Measurements from ENCODE around the gene STX19. TPM values are rescaled to one million over a fixed set of nuclear protein-coding genes. Genes with fewer than 3 reads are reported as not detected.
"Not testable (repeated sequence)": the region's sequence is repeated elsewhere in the genome, so short reads cannot be mapped to it uniquely, and the experiment has no call there.

The STX19 gene
- total RNA-seq, 1 donor from 2014 or later: not detected

DNA sequence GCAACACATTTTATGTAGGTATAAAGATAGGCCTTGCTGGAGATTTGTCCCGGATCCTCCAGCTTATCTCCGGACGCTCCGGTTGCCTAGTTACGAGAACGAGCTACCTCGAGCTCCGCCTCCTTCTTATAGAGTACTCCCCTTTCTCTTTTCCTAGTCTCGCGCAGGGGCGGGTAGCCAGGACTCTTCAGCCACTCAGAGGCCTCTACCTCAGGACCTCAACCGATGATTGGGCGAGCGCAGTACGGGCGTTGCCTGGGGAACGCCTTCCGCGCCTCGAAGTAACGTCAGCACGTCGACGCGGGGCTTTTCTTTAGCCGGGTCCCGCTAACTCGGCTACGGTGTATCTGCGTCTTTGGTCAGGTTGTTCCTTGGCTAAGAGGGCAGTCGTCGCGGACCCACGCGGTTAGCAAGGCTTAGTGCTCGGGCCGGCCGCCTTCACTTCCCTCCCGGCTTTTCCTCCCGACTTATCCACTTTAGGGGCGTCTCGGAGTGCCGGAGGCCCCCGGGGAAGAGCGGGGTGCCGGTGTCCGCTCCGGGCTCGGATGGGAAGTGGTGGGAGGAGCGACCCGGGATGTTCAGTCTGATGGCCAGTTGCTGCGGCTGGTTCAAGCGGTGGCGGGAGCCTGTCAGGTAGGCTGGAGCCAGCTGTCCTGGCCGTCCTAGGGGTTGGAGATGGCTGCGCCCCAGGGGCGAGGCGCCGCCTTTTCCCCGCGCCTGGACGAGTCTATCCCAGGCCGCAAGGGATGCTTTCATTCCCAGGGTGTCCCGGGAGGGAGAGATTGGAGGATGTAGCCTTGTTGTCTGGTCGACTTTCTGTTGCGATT is 48.3 kb downstream of the STX19 start, which contains the start of gene ARL13B:
TSS of gene ARL13B (plus strand) at position 306 of the 827 bp plus-strand sequence. CDS start at position 575, 269 bp downstream.
- H3K4me3 ChIP-seq (ENCODE audit: low read depth, low read length): peak within 1 kb of the TSS; percentile 94
- TF ChIP-seq CTCF (conservative IDR thresholded peaks at IDR 0.05; ENCODE audit: low read depth, low read length): no peak
- peak; percentile 86 for DNase-seq (ENCODE audit: low read depth)

DNA sequence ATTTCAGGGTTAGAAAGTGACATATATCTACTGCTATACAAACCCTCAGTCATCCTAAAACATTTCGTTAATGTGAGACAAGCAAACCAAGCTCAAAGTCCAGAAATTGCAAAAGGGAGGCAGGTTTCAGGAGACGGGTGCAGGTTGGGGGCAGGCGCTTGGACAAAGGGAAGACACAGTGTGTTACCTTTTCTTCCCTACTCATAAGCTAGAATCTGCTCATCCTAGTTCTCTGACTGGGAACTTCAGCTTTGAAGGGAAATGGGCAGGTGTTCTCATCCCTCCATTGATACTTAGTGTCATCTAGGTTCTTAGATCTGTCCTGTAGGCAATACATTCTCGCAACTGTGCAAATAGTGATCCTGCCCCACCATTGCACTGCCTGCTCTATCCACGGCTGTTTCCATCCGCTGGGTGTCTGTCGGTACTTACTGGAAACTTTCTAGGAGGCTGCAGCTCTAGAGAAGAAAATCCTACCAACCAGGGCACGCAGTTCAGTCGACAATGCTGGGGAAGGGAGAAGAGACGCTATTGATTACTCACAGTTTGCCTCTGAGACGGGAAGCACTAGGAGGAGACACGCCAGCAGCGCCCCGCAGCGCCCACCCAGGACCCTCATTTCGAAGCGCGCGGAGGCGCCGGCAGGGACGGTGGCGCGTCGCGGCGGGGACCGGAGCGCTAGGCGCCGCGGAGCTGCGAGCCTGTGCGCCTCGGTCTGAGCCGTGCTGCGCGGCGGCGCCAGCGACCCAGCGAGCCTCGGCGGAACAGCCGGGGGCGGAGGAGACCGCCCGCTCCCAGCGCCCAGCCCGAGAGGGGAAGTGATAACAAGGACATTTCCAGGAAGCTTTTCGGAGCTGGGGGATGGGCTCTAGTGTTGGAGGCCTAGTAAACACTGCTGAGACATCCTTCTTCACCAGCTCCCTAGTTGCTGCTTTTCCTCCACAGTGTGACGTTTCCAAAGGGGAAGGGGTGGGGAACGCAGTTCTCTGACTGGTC is 55.0 kb downstream of the STX19 start, which contains the start of gene PROS1:
TSS of gene PROS1 (minus strand) at position 766 of the 996 bp plus-strand sequence. CDS start at position 619, 147 bp downstream.
- no peak for TF ChIP-seq CTCF (conservative IDR thresholded peaks at IDR 0.05; ENCODE audit: low read depth, low read length)
- H3K4me3 ChIP-seq (ENCODE audit: low read depth, low read length): peak within 1 kb of the TSS; percentile 68
- DNase-seq (ENCODE audit: low read depth): no peak

DNA sequence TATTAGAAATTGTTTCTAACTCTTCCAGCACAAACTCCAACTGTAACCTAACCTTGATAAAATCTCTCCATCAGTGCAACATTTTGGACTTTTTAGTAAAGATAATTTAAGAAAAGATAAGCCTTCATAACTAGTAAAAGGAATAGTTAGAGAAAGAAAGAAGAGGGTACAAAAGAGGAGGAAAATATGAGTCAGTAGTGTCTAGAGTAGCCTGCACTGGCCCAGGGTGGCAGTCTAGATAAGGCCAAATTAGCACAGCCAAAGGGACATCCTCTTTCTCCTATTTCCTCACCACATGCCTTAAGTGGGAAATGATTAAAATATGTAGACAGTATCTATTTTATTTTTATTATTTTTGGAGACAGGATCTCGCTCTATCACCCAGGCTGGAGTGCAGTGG is 58.4 kb downstream of the STX19 start:
- TF ChIP-seq CTCF (conservative IDR thresholded peaks at IDR 0.05; ENCODE audit: low read depth, low read length): no peak
- no peak for DNase-seq (ENCODE audit: low read depth)
- H3K4me3 ChIP-seq (ENCODE audit: low read depth, low read length): no peak overlapping the region

GRCh38 chr3:93969443-93969842 is 59.0 kb downstream of the STX19 start:
- DNase-seq (ENCODE audit: low read depth): peak; percentile 61
- no peak overlapping the region for H3K4me3 ChIP-seq (ENCODE audit: low read depth, low read length)
- TF ChIP-seq CTCF (conservative IDR thresholded peaks at IDR 0.05; ENCODE audit: low read depth, low read length): no peak

- not testable (repeated sequence) for DNase-seq (ENCODE audit: low read depth); H3K4me3 ChIP-seq (ENCODE audit: low read depth, low read length)
Observed at GRCh38 chr3:93965106-93965505, 63.3 kb downstream of the STX19 start.

Other genes with a start within 250 kb of the STX19 start
- 4.3 and 10.0 TPM in 2 replicates for gene PROS1, start 54.7 kb downstream of the STX19 start, total RNA-seq
- 6.7 and 12.3 TPM in 2 replicates for gene ARL13B, start 48.4 kb downstream of the STX19 start, total RNA-seq
- gene DHFR2, start 34.3 kb upstream of the STX19 start, total RNA-seq: 0.92 and 1.8 TPM in 2 replicates
- 5.4 and 7.0 TPM in 2 replicates for gene NSUN3, start 34.5 kb upstream of the STX19 start, total RNA-seq